DND-41 (cell line): ENCODE measurements around the gene PPP2CA.

Source experiments
- CTCF ChIP-seq: IDR thresholded peaks from 2 replicates; pipeline ENCODE4 v1.5.1; 2012; ENCODE audit warnings: borderline replicate concordance, low read length, moderate library complexity, mild to moderate bottlenecking; ENCODE audit not compliant: poor library complexity, severe bottlenecking; ENCODE audit errors: extremely low read depth
- EZH2 ChIP-seq: IDR thresholded peaks from 3 replicates; pipeline ENCODE4 v1.6.1; 2012; ENCODE audit warnings: borderline replicate concordance, low read depth, mild to moderate bottlenecking, moderate library complexity, low read length, inconsistent platforms; ENCODE audit not compliant: severe bottlenecking

GRCh38 chr5:134255418-134256150 lies 29.7 kb upstream of the PPP2CA start:
- TF ChIP-seq CTCF (no peak), EZH2 (no peak)
